GM19193 (cell line): Measurements from ENCODE around the gene NFASC.

Source experiments
- POLR2A ChIP-seq: IDR thresholded peaks from 4 replicates; pipeline ENCODE4 v1.6.1; 2011; ENCODE audit not compliant: insufficient read depth, insufficient read length; ENCODE audit errors: extremely low read depth

The NFASC gene

GRCh38 chr1:204927673-204928641, 57.3 kb downstream of the NFASC start:
- TF ChIP-seq POLR2A = no peak

GRCh38 chr1:204928671-204929486, 58.2 kb downstream of the NFASC start:
- no peak for TF ChIP-seq POLR2A

- no peak for TF ChIP-seq POLR2A
These were observed 59.0 kb downstream of the NFASC start for GRCh38 chr1:204929487-204930154.

DNA sequence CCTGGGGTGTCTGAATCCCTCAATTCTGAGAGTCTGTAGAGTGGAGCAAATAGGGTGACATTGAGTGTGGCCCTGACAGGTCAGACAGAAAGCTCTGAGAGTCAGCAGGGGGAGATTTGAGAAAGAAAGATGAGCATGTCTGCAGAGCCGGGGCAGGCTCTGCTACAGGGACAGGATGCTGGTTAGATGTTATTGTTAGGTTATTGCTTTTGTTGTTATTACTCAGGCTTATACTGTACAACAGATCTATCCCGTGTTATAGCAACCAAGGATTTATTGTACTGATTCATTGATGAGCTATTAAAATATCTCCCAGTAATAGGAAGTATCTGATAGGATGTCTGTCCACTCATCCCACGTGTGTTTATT, 59.5 kb downstream of the NFASC start:
- no peak for TF ChIP-seq POLR2A

GRCh38 chr1:204931313-204931712, 60.7 kb downstream of the NFASC start:
- no peak for TF ChIP-seq POLR2A

- no peak for TF ChIP-seq POLR2A
These were observed 61.3 kb downstream of the NFASC start for GRCh38 chr1:204931768-204932572.

DNA sequence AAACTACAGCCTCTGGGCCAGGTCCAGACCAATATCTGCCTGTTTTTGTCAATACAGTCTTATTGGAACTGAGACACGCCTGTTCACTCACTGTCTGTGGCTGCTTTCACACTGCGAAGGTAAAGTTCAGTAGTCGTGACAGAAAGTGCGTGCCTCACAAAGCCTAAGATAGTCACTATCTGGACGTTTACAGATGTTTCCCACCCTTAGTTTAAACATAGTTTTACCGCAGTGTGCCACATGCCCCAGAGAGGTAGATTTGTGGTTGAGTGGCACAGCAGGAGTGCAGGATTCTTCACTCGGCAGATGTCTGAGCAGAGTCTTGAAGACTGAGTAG, 61.9 kb downstream of the NFASC start:
- no peak for TF ChIP-seq POLR2A

DNA sequence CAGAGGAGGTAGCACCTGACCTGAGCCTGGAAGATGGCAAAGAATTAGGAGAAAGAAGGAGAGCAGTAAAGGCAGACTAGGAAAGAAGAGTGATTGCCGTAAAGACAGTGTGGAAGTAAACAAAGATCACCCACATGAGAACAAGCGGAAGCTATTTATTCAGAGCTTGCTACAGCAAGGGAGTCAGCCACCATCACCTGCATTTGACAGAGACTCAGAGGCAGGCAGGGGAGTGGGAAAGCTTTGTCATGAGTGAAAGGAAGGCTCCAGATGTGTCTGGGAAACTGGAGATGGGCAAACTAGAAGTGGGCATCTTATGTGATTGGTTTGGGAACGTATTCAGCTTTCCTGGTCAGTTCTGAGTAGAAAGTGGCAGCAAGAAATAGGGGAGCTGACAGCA, 64.5 kb downstream of the NFASC start:
- TF ChIP-seq POLR2A = no peak

DNA sequence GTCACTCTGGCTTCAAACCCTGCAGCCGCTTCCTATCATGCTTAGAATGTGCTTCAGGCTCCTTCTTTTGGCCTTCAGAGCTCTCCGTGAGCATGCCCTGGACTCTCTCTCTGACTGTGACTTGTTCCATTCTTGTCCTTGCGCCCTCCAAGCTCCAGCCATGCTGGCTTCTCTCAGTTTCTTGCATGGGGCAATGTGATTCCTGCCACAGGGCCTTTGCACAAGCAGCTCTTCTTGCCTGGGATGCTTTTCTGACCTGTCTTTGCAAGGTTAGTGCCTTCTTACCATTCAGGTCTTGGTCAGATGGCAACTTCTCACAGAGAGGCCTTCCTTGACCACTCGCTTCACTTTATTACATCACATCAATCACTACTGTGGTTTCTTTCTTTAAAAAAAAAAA, 66.1 kb downstream of the NFASC start:
- no peak for TF ChIP-seq POLR2A

GRCh38 chr1:204937901-204938300, 67.2 kb downstream of the NFASC start:
- no peak for TF ChIP-seq POLR2A

GRCh38 chr1:204940591-204940990, 69.9 kb downstream of the NFASC start:
- TF ChIP-seq POLR2A = no peak

- TF ChIP-seq POLR2A = no peak
These were observed 71.0 kb downstream of the NFASC start for GRCh38 chr1:204941421-204942338.

DNA sequence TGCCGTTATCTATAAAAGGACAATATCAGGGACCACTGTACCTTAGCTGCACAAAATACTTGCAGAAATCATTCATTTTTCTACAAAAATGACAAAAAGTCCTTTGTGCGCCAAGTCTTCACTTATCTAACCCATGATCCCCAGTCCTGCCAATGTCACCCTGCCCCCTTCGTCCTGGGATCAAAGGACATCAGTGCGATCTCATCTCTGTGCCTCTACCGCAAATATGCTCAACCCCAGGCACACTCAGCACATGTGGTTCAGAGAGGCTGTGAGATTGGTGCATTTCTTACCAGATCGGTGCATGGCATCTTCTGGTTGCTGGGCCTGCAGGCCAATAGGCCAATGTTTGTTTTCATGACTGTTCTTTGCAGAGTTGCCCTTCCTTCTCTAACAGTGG, 72.8 kb downstream of the NFASC start:
- no peak for TF ChIP-seq POLR2A
